H9 (cell line): Measurements from ENCODE around the gene RNASEL. TPM values are rescaled to one million over a fixed set of nuclear protein-coding genes. Genes with fewer than 3 reads are reported as not detected.

Experiments
- DNase-seq: peaks from one replicate; pipeline ENCODE4 v3.0.0-alpha.2; 2017
- H2AFZ ChIP-seq: one replicate; pipeline ENCODE4 v1.6.1; 2013; ENCODE audit warnings: mild to moderate bottlenecking, low read length, control low read depth, moderate library complexity
- H2AK5ac ChIP-seq: 2 replicates; pipeline ENCODE4 v1.6.1; 2013; ENCODE audit warnings: low read length, control low read depth, mixed read lengths; ENCODE audit not compliant: insufficient read length
- H2BK120ac ChIP-seq: one replicate; pipeline ENCODE4 v1.6.1; 2013; ENCODE audit warnings: low read depth, mild to moderate bottlenecking, low read length, control low read depth, inconsistent platforms; ENCODE audit not compliant: poor library complexity, severe bottlenecking
- H2BK12ac ChIP-seq: 2 replicates; pipeline ENCODE4 v1.6.1; 2013; ENCODE audit warnings: low read length, control low read depth, mixed read lengths, low read depth; ENCODE audit not compliant: insufficient read length
- H2BK15ac ChIP-seq: 2 replicates; pipeline ENCODE4 v1.6.1; 2013; ENCODE audit warnings: low read depth, low read length, control low read depth
- H2BK20ac ChIP-seq: one replicate; pipeline ENCODE4 v1.6.1; 2013; ENCODE audit warnings: low read depth, mild to moderate bottlenecking, low read length, control low read depth, inconsistent platforms; ENCODE audit not compliant: poor library complexity, severe bottlenecking
- H2BK5ac ChIP-seq: 2 replicates; pipeline ENCODE4 v1.6.1; 2013; ENCODE audit warnings: low read length, control low read depth, mixed read lengths; ENCODE audit not compliant: insufficient read length
- H3K14ac ChIP-seq: 2 replicates; pipeline ENCODE4 v1.6.1; 2013; ENCODE audit warnings: low read length, control low read depth; ENCODE audit not compliant: insufficient read depth
- H3K18ac ChIP-seq: 2 replicates; pipeline ENCODE4 v1.6.1; 2013; ENCODE audit warnings: low read depth, mild to moderate bottlenecking, mixed read lengths, low read length, control low read depth; ENCODE audit not compliant: insufficient read length
- H3K23ac ChIP-seq: 2 replicates; pipeline ENCODE4 v1.6.1; 2013; ENCODE audit warnings: low read length, control low read depth, mixed read lengths, low read depth; ENCODE audit not compliant: insufficient read length
- H3K23me2 ChIP-seq: 2 replicates; pipeline ENCODE4 v1.6.1; 2013; ENCODE audit warnings: low read depth, mild to moderate bottlenecking, mixed read lengths, low read length, control low read depth; ENCODE audit not compliant: insufficient read length, poor library complexity, severe bottlenecking
- H3K27ac ChIP-seq: 2 replicates; pipeline ENCODE4 v1.5.1; 2013; ENCODE audit warnings: low read length, control low read depth, mixed read lengths, low read depth; ENCODE audit not compliant: insufficient read length
- H3K27me3 ChIP-seq: 2 replicates; pipeline ENCODE4 v1.6.1; 2013; ENCODE audit warnings: low read length, control low read depth, inconsistent platforms; ENCODE audit not compliant: insufficient read depth
- H3K4ac ChIP-seq: 2 replicates; pipeline ENCODE4 v1.6.1; 2013; ENCODE audit warnings: low read depth, mild to moderate bottlenecking, control low read depth, inconsistent platforms, low read length, moderate library complexity
- H3K4me1 ChIP-seq: 2 replicates; pipeline ENCODE4 v1.6.1; 2013; ENCODE audit warnings: low read length, control low read depth, inconsistent platforms; ENCODE audit not compliant: insufficient read depth
- H3K4me2 ChIP-seq: 2 replicates; pipeline ENCODE4 v1.6.1; 2013; ENCODE audit warnings: low read length, control low read depth, mixed read lengths; ENCODE audit not compliant: insufficient read length, insufficient read depth
- H3K56ac ChIP-seq: 2 replicates; pipeline ENCODE4 v1.6.1; 2013; ENCODE audit warnings: low read depth, mild to moderate bottlenecking, mixed read lengths, low read length, control low read depth; ENCODE audit not compliant: insufficient read length
- H3K79me1 ChIP-seq: 2 replicates; pipeline ENCODE4 v1.6.1; 2013; ENCODE audit warnings: low read depth, mild to moderate bottlenecking, moderate library complexity, low read length, control low read depth, inconsistent platforms; ENCODE audit not compliant: insufficient read depth, poor library complexity, severe bottlenecking
- H3K79me2 ChIP-seq: 2 replicates; pipeline ENCODE4 v1.6.1; 2013; ENCODE audit warnings: low read length, control low read depth, inconsistent platforms; ENCODE audit not compliant: insufficient read depth
- H3K9ac ChIP-seq: 2 replicates; pipeline ENCODE4 v1.6.1; 2013; ENCODE audit warnings: low read length, control low read depth, mixed read lengths; ENCODE audit not compliant: insufficient read length; ENCODE audit errors: extremely low read depth
- H3K9me3 ChIP-seq: one replicate; pipeline ENCODE4 v1.6.1; 2013; ENCODE audit warnings: low read depth, low read length, inconsistent platforms; ENCODE audit not compliant: control insufficient read depth
- H3T11ph ChIP-seq: one replicate; pipeline ENCODE4 v1.6.1; 2013; ENCODE audit warnings: mild to moderate bottlenecking, low read length, control low read depth, inconsistent platforms
- H4K20me1 ChIP-seq: one replicate; pipeline ENCODE4 v1.6.1; 2013; ENCODE audit not compliant: control insufficient read depth, insufficient read length, insufficient read depth
- H4K5ac ChIP-seq: 2 replicates; pipeline ENCODE4 v1.6.1; 2013; ENCODE audit warnings: low read depth, mild to moderate bottlenecking, mixed read lengths, low read length, control low read depth; ENCODE audit not compliant: insufficient read length
- H4K8ac ChIP-seq: replicated peaks from 2 replicates; pipeline ENCODE4 v1.6.1; 2013; ENCODE audit warnings: low read length, control low read depth, mixed read lengths, low read depth; ENCODE audit not compliant: insufficient read length
- H4K91ac ChIP-seq: 2 replicates; pipeline ENCODE4 v1.6.1; 2013; ENCODE audit warnings: low read depth, mild to moderate bottlenecking, moderate library complexity, mixed read lengths, low read length, control low read depth; ENCODE audit not compliant: insufficient read length
- H3K27ac Mint-ChIP-seq, 3 experiments: 2 replicates in 2 of 3; 3 replicates in 1 of 3; pipeline ENCODE4 v1.8.0; 2020 to 2021; ENCODE audit warnings: mixed read lengths in 3 of 3, mild to moderate bottlenecking in 1 of 3, moderate library complexity in 1 of 3
- H3K27me3 Mint-ChIP-seq: 2 replicates; pipeline ENCODE4 v1.8.0; 2021; ENCODE audit warnings: low read depth, mild to moderate bottlenecking, moderate library complexity, mixed read lengths
- H3K36me3 Mint-ChIP-seq, 3 experiments: 2 replicates in 2 of 3; 3 replicates in 1 of 3; pipeline ENCODE4 v1.8.0; 2020 to 2021; ENCODE audit warnings: low read depth in 3 of 3, mixed read lengths in 3 of 3; ENCODE audit not compliant: insufficient read depth in 1 of 3
- H3K4me1 Mint-ChIP-seq, 2 experiments: 2 replicates each; pipeline ENCODE4 v1.8.0; 2020; ENCODE audit warnings: mixed read lengths in 2 of 2
- H3K4me3 Mint-ChIP-seq, 2 experiments: 2 replicates in 1 of 2; 3 replicates in 1 of 2; pipeline ENCODE4 v1.8.0; 2020 to 2021; ENCODE audit warnings: mild to moderate bottlenecking in 2 of 2, mixed read lengths in 2 of 2, moderate library complexity in 1 of 2
- H3K9me3 Mint-ChIP-seq, 2 experiments: 2 replicates in 1 of 2; 3 replicates in 1 of 2; pipeline ENCODE4 v1.8.0; 2020; ENCODE audit warnings: mild to moderate bottlenecking in 2 of 2, mixed read lengths in 2 of 2, moderate library complexity in 1 of 2
- total RNA-seq: library from RNA; stranded (reverse); gene quantifications from 2 replicates; pipeline ENCODE4 v1.2.1, GENCODE V29; 2021
- TF ChIP-seq, protein P1 (sequence below): fragments of 200-600 bp; sonication (generic); conservative IDR thresholded peaks from 3 replicates; pipeline ENCODE4 v1.8.0; 2021; ENCODE audit warnings: antibody characterized with exemption, mild to moderate bottlenecking

Gene RNASEL
- total RNA-seq, 1 experiment from 2014 or later: 0.63 TPM

DNA sequence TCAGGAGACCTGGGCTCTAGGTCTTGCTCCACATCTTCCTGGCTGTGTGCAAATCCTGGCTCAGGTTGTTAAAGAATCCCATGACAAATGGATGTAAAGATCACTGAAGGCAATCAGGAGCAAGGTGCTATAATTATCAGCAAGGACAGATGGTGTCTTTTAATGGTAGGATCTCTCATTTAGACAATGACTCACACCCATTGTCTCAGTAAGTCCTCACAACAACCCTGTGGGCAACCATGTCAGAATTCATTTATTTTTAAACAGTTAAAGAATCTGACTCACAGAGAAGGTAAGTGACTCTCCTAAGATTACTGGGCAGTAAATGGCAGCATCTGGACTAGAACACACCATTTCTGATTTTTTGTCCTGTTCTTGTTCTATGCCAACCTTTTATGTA is 32.8 kb downstream of the RNASEL start:
- H2BK120ac ChIP-seq: no peak overlapping the region
- H3K27ac ChIP-seq: no peak overlapping the region
- H2AK5ac ChIP-seq: no peak overlapping the region
- H2BK12ac ChIP-seq: no peak overlapping the region
- H3K27me3 ChIP-seq: no peaks in the 10 kb centered on the region
- no peaks in the 10 kb centered on the region for H3K4me1 Mint-ChIP-seq
- H3K9me3 Mint-ChIP-seq: peaks cover 5 to 6% of the 10 kb centered on the region in 2 experiments; a peak in 4 of 5 replicates
- no peak overlapping the region for H4K91ac ChIP-seq
- no peak overlapping the region for H3K18ac ChIP-seq
- H3K4me3 Mint-ChIP-seq: no peak overlapping the region
- TF ChIP-seq, protein P1, sequence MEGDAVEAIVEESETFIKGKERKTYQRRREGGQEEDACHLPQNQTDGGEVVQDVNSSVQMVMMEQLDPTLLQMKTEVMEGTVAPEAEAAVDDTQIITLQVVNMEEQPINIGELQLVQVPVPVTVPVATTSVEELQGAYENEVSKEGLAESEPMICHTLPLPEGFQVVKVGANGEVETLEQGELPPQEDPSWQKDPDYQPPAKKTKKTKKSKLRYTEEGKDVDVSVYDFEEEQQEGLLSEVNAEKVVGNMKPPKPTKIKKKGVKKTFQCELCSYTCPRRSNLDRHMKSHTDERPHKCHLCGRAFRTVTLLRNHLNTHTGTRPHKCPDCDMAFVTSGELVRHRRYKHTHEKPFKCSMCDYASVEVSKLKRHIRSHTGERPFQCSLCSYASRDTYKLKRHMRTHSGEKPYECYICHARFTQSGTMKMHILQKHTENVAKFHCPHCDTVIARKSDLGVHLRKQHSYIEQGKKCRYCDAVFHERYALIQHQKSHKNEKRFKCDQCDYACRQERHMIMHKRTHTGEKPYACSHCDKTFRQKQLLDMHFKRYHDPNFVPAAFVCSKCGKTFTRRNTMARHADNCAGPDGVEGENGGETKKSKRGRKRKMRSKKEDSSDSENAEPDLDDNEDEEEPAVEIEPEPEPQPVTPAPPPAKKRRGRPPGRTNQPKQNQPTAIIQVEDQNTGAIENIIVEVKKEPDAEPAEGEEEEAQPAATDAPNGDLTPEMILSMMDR: no peak
- no peak overlapping the region for H2BK5ac ChIP-seq
- no peak overlapping the region for H3K4ac ChIP-seq
- no peak for DNase-seq
- no peaks in the 10 kb centered on the region for H3K23me2 ChIP-seq
- H3K9me3 ChIP-seq: peaks cover 9% of the 10 kb centered on the region
- H4K20me1 ChIP-seq: no peaks in the 10 kb centered on the region
- no peaks in the 10 kb centered on the region for H3K4me1 ChIP-seq
- peaks cover 0 to 4% (median 2%) of the 10 kb centered on the region in 3 experiments; a peak in 3 of 7 replicates for H3K36me3 Mint-ChIP-seq
- no peak overlapping the region for H2AFZ ChIP-seq
- H3K27me3 Mint-ChIP-seq: no peaks in the 10 kb centered on the region; the same call in 1 of the 2 replicates
- H3K79me2 ChIP-seq: no peaks in the 10 kb centered on the region
- no peak overlapping the region for H2BK15ac ChIP-seq
- H3K79me1 ChIP-seq: no peaks in the 10 kb centered on the region
- H3K27ac Mint-ChIP-seq: no peak overlapping the region
- H4K5ac ChIP-seq: no peak overlapping the region
- H2BK20ac ChIP-seq: no peak overlapping the region
- H3K9ac ChIP-seq: no peak overlapping the region
- no peak overlapping the region for H3K56ac ChIP-seq
- no peak overlapping the region for H4K8ac ChIP-seq
- H3K14ac ChIP-seq: no peak overlapping the region
- no peak overlapping the region for H3K4me2 ChIP-seq
- no peak overlapping the region for H3K23ac ChIP-seq
- no peak overlapping the region for H3T11ph ChIP-seq
